BE2C (cell line): ENCODE results near the gene ADAD2.

ENCODE experiments used
- DNase-seq: peaks from one replicate; pipeline ENCODE4 v3.0.0-alpha.2; 2020
- H3K27me3 ChIP-seq: fragments of 250-450 bp; sonication (Bioruptor Pico); 2 replicates; pipeline ENCODE4 v1.5.1; 2020; ENCODE audit warnings: mild to moderate bottlenecking
- H3K36me3 ChIP-seq: fragments of 250-450 bp; sonication (Bioruptor Pico); 2 replicates; pipeline ENCODE4 v1.5.1; 2020; ENCODE audit warnings: mild to moderate bottlenecking
- H3K4me1 ChIP-seq: fragments of 250-450 bp; sonication (Bioruptor Pico); 2 replicates; pipeline ENCODE4 v1.5.1; 2020
- H3K4me3 ChIP-seq: 2 replicates; pipeline ENCODE4 v1.5.1; 2011; ENCODE audit warnings: low read depth, low read length
- H3K9me3 ChIP-seq: fragments of 250-450 bp; sonication (Bioruptor Pico); 2 replicates; pipeline ENCODE4 v1.5.1; 2020
- TF ChIP-seq, protein P1 (sequence below): IDR thresholded peaks from 2 replicates; pipeline ENCODE4 v1.5.1; 2012; ENCODE audit warnings: mild to moderate bottlenecking, low read depth, low read length

The ADAD2 gene

DNA sequence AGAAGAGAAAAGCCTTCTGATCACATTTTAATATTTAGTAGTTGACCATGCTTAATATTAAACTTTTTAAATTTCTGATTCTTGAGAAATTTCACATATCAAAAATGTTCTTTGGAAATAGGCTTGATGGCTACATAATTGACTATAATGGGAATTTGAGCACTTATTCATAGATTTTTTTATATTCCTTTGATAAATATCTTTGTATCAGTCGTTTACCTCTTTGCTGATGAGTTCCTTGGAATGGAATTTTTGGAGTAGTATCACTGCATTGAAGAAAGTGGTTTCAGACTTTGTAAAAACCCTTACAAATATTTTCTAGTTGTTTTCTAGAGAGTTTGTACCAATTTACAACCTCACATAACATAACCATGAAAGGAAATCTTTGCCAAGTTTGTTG lies 31.2 kb upstream of the ADAD2 start:
- Histone ChIP-seq H3K27me3 (peaks cover 74% of the 10 kb centered on the region), H3K4me1 (no peaks in the 10 kb centered on the region), H3K9me3 (no peaks in the 10 kb centered on the region), H3K36me3 (no peaks in the 10 kb centered on the region), H3K4me3 (no peak overlapping the region)
- no peak for DNase-seq
- TF ChIP-seq, protein P1, sequence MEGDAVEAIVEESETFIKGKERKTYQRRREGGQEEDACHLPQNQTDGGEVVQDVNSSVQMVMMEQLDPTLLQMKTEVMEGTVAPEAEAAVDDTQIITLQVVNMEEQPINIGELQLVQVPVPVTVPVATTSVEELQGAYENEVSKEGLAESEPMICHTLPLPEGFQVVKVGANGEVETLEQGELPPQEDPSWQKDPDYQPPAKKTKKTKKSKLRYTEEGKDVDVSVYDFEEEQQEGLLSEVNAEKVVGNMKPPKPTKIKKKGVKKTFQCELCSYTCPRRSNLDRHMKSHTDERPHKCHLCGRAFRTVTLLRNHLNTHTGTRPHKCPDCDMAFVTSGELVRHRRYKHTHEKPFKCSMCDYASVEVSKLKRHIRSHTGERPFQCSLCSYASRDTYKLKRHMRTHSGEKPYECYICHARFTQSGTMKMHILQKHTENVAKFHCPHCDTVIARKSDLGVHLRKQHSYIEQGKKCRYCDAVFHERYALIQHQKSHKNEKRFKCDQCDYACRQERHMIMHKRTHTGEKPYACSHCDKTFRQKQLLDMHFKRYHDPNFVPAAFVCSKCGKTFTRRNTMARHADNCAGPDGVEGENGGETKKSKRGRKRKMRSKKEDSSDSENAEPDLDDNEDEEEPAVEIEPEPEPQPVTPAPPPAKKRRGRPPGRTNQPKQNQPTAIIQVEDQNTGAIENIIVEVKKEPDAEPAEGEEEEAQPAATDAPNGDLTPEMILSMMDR, result no peak

DNA sequence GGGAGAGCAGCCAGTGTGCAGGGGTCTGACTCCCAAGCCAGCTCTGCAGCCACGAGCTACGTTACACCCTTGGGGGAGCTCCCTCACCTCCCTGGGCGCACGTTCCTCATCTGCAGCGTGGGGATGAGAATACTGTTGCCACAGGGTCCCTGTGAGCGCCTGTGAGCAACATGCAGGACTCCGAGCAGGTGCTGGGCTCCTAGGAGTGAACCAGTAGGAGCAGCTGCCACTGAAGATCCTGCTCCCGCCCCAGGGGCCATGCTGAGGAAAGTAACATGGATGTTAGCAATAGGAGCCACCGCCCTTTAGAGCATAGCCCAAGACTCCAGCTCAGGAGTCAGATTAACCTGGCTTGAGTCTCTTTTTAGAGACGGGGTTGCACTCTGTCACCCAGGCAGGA lies 29.9 kb upstream of the ADAD2 start:
- H3K27me3 ChIP-seq, result peaks cover 84% of the 10 kb centered on the region
- H3K36me3 ChIP-seq, result no peaks in the 10 kb centered on the region
- TF ChIP-seq, protein P1, result no peak
- H3K4me3 ChIP-seq, result no peak overlapping the region
- no peak for DNase-seq
- no peaks in the 10 kb centered on the region for H3K9me3 ChIP-seq
- H3K4me1 ChIP-seq, result no peaks in the 10 kb centered on the region

DNA sequence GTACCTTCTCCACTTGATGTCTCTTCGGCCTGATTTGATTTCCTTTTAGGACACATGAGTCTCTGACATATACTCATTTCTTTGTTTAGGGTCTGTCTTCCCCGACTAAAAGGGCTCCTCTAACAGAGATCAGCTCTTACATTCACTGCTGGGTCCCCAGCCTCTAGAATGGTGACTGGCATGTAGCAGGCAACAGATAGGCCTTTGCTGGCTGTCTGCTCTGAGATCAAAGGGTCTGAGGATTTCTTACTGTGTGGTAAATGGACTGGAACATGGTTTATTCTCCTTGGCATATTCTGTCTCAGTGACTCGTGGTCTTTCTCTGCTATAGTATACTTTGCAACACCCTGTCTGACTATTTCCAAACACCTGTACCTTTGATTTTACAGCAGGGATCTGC lies 29.2 kb upstream of the ADAD2 start:
- TF ChIP-seq, protein P1, result no peak
- H3K27me3 ChIP-seq, result peaks cover 85% of the 10 kb centered on the region

DNA sequence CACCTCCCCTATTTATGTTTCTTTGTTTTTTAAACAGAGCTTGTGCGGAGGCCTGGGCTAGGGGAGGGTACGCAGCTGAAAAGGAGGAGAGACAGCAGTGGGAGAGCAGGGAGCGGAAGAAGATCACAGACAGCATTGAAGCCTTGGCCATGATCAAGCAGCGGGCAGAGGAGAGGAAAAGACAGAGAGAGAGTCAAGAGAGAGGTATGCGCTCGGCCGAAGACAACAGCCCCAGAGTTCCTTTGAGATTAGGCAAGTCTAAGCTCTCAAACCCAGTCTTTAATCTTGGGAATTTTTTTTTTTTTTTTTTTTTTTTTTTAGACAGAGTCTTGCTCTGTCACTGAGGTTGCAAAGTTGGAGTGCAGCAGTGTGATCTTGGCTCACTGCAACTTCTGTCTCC lies 25.2 kb upstream of the ADAD2 start:
- H3K27me3 ChIP-seq, result peaks cover 53% of the 10 kb centered on the region
- H3K4me3 ChIP-seq, result no peak overlapping the region
- H3K4me1 ChIP-seq, result no peaks in the 10 kb centered on the region
- TF ChIP-seq, protein P1, result no peak
- H3K36me3 ChIP-seq, result no peaks in the 10 kb centered on the region
- no peaks in the 10 kb centered on the region for H3K9me3 ChIP-seq
- DNase-seq, result no peak

More for the DNA sequence above, 29.2 kb upstream of the ADAD2 start:
- DNase-seq, result no peak
- Histone ChIP-seq H3K36me3 (no peaks in the 10 kb centered on the region), H3K4me3 (no peak overlapping the region), H3K9me3 (no peaks in the 10 kb centered on the region), H3K4me1 (no peaks in the 10 kb centered on the region)

DNA sequence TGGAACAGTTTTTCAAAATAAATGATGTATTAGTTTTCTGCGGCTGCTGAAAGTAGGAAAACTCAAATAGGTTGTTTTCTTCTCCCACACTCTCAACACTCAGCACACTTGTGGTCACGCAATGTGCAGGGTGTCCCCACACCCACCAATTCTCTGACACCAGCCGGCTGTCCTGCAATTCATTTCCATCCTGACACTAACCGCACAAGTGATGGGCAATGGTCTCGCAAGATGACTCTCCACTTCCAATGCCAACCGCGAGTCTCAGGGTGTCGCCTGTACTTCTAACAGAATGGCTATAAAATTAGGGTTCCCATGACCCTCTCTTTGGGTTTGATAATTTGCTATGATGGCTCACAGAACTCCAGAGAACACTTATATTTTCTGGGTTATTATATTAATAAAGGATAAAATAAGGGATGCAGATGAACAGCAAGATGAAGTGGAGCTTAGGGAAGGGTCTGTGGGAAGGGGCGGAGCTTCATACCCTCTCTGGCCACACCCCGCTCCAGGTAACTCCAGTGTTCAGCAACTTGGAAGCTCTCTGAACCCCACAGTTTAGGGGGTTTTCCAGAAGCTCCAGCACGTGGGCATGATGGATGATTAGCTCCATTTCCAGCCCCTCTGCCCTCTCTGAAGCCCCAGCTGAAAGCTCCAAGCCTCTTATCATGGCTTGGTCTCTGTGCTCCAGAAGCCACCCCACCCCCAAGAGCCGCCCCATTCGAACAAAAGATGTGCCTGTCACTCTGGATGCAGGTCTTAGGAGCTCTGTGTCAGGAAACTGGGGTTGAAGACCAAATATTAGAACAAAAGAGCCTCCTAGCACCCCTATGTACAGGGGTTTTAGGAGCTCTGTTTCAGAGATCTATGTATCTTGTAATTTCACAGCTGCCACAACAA lies 23.9 kb upstream of the ADAD2 start:
- Histone ChIP-seq H3K9me3 (no peaks in the 10 kb centered on the region), H3K4me3 (no peak overlapping the region), H3K4me1 (no peaks in the 10 kb centered on the region), H3K36me3 (no peaks in the 10 kb centered on the region), H3K27me3 (peaks cover 42% of the 10 kb centered on the region)
- TF ChIP-seq, protein P1, result no peak
- DNase-seq, result no peak

DNA sequence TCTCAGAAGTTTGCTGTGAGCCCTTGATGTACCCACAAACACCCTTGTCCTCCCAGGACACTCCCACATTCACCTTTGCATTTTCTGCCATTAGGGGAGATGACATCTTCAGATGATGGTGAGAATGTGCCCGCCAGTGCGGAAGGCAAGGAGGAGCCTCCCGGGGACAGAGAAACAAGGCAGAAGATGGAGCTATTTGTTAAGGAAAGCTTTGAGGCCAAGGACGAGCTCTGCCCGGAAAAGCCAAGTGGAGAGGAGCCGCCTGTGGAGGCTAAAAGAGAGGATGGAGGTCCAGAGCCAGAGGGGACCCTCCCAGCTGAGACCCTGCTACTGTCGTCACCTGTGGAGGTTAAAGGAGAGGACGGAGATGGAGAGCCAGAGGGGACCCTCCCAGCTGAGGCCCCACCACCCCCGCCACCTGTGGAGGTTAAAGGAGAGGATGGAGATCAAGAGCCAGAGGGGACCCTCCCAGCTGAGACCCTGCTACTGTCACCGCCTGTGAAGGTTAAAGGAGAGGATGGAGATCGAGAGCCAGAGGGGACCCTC lies 21.1 kb upstream of the ADAD2 start:
- no peak overlapping the region for H3K4me3 ChIP-seq
- H3K27me3 ChIP-seq, result peaks cover 27% of the 10 kb centered on the region
- TF ChIP-seq, protein P1, result no peak
- H3K9me3 ChIP-seq, result no peaks in the 10 kb centered on the region
- no peaks in the 10 kb centered on the region for H3K4me1 ChIP-seq
- no peaks in the 10 kb centered on the region for H3K36me3 ChIP-seq
- no peak for DNase-seq
